ENCODE measurements around the gene KANSL2.
"Not testable (repeated sequence)": the region's sequence is repeated elsewhere in the genome, so short reads cannot be mapped to it uniquely, and the experiment has no call there.

DNA sequence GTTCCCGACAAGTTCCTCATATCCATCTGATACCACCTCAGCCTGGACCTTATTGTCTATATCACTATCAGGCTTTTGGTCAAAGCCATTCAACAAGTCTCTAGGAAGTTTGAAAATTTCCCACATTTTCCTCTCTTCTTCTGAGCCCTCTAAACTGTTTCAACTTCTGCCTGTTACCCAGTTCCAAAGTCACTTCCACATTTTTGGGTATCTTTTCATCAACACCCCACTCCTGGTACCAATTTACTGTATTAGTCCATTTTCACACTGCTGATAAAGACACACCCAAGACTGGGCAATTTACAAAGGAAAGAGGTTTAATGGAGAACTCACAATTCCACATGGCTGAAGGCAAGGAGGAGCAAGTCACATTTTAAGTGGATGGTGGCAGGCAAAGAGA is 38.7 kb upstream of the KANSL2 start:
- TF ChIP-seq, protein P1, sequence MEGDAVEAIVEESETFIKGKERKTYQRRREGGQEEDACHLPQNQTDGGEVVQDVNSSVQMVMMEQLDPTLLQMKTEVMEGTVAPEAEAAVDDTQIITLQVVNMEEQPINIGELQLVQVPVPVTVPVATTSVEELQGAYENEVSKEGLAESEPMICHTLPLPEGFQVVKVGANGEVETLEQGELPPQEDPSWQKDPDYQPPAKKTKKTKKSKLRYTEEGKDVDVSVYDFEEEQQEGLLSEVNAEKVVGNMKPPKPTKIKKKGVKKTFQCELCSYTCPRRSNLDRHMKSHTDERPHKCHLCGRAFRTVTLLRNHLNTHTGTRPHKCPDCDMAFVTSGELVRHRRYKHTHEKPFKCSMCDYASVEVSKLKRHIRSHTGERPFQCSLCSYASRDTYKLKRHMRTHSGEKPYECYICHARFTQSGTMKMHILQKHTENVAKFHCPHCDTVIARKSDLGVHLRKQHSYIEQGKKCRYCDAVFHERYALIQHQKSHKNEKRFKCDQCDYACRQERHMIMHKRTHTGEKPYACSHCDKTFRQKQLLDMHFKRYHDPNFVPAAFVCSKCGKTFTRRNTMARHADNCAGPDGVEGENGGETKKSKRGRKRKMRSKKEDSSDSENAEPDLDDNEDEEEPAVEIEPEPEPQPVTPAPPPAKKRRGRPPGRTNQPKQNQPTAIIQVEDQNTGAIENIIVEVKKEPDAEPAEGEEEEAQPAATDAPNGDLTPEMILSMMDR (IDR thresholded peaks at IDR 0.05; ENCODE audit: insufficient read depth, low read length), result not testable (repeated sequence)
- TF ChIP-seq, protein P2, sequence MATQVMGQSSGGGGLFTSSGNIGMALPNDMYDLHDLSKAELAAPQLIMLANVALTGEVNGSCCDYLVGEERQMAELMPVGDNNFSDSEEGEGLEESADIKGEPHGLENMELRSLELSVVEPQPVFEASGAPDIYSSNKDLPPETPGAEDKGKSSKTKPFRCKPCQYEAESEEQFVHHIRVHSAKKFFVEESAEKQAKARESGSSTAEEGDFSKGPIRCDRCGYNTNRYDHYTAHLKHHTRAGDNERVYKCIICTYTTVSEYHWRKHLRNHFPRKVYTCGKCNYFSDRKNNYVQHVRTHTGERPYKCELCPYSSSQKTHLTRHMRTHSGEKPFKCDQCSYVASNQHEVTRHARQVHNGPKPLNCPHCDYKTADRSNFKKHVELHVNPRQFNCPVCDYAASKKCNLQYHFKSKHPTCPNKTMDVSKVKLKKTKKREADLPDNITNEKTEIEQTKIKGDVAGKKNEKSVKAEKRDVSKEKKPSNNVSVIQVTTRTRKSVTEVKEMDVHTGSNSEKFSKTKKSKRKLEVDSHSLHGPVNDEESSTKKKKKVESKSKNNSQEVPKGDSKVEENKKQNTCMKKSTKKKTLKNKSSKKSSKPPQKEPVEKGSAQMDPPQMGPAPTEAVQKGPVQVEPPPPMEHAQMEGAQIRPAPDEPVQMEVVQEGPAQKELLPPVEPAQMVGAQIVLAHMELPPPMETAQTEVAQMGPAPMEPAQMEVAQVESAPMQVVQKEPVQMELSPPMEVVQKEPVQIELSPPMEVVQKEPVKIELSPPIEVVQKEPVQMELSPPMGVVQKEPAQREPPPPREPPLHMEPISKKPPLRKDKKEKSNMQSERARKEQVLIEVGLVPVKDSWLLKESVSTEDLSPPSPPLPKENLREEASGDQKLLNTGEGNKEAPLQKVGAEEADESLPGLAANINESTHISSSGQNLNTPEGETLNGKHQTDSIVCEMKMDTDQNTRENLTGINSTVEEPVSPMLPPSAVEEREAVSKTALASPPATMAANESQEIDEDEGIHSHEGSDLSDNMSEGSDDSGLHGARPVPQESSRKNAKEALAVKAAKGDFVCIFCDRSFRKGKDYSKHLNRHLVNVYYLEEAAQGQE (IDR thresholded peaks at IDR 0.05; ENCODE audit: insufficient replicate concordance, low read depth), result not testable (repeated sequence)
- TF ChIP-seq POLR2AphosphoS5, GABPA (IDR thresholded peaks at IDR 0.05; ENCODE audit: low read depth): not testable (repeated sequence)
